Activated T-cell treated with anti-CD3 and anti-CD28 coated beads, Interleukin-2, amount 50 U/mL, for 72 hours (primary cell): ENCODE data around the gene OPTN. TPM values are rescaled to one million over a fixed set of nuclear protein-coding genes. Genes with fewer than 3 reads are reported as not detected.
A peak's percentile ranks its signal among the peaks of the same experiment; 100 is the strongest.
"Not testable (repeated sequence)": the region's sequence is repeated elsewhere in the genome, so short reads cannot be mapped to it uniquely, and the experiment has no call there.

Experiments
- ATAC-seq, 2 donors: fragments of 150-1000 bp; cut with Tn5 transposase; replicated peaks in 1 of 2; 2 replicates each; pipeline ENCODE4 v1.10.0; 2021; ENCODE audit warnings: moderate library complexity in 2 of 2, mild to moderate bottlenecking in 1 of 2
- DNase-seq, 2 donors: peaks; one replicate each; pipeline ENCODE4 v3.0.0; 2021 to 2022; ENCODE audit warnings: mixed read lengths in 1 of 2
- H3K27ac Mint-ChIP-seq: one replicate; pipeline ENCODE4 v1.8.0; 2022; ENCODE audit warnings: mild to moderate bottlenecking, moderate library complexity, mixed read lengths
- H3K27me3 Mint-ChIP-seq: one replicate; pipeline ENCODE4 v1.8.0; 2022; ENCODE audit warnings: low read depth, mixed read lengths
- H3K36me3 Mint-ChIP-seq, 2 donors: one replicate each; pipeline ENCODE4 v1.8.0; 2022; ENCODE audit warnings: mixed read lengths in 2 of 2, mild to moderate bottlenecking in 1 of 2; ENCODE audit not compliant: insufficient read depth in 2 of 2
- H3K4me1 Mint-ChIP-seq: one replicate; pipeline ENCODE4 v1.8.0; 2022; ENCODE audit warnings: low read depth, mixed read lengths
- H3K4me3 Mint-ChIP-seq, 2 donors: one replicate each; pipeline ENCODE4 v1.8.0; 2022; ENCODE audit warnings: mild to moderate bottlenecking in 2 of 2, mixed read lengths in 2 of 2, moderate library complexity in 2 of 2
- H3K9me3 Mint-ChIP-seq, 2 donors: one replicate each; pipeline ENCODE4 v1.8.0; 2022; ENCODE audit warnings: mixed read lengths in 2 of 2
- total RNA-seq, 2 donors: library from RNA; stranded (reverse); gene quantifications; one replicate each; pipeline ENCODE4 v1.2.3, GENCODE V29; 2022

Gene OPTN
- total RNA-seq: 100 to 1,000 TPM in 1 of 2 donors, 10 to 100 TPM in 1; 69.8 to 121 TPM

- Mint-ChIP-seq H3K4me3 (peak within 1 kb of the TSS; percentile 95), H3K27me3 (no peaks in the 10 kb centered on the region), H3K36me3 (peaks cover 0 to 3% of the 10 kb centered on the region in 2 donors), H3K9me3 (no peaks in the 10 kb centered on the region), H3K4me1 (peaks cover 44% of the 10 kb centered on the region), H3K27ac (peak within 1 kb of the TSS; percentile 94)
- peak; percentile 82 to 83 for DNase-seq
- ATAC-seq: peak; percentile 83 to 86
Measured at GRCh38 chr10:13099666-13100348, at the start of gene OPTN. TSS of gene OPTN (plus strand) at chr10:13100163. CDS start at chr10:13109123, 8,960 bp downstream.

- Mint-ChIP-seq H3K9me3 (no peaks in the 10 kb centered on the region), H3K36me3 (no peaks in the 10 kb centered on the region), H3K27me3 (peaks cover 26% of the 10 kb centered on the region), H3K27ac (no peak overlapping the region), H3K4me1 (no peaks in the 10 kb centered on the region), H3K4me3 (no peak overlapping the region)
- ATAC-seq (no peak), DNase-seq (no peak)
Measured at GRCh38 chr10:13051126-13051694, 48.8 kb upstream of the OPTN start.

GRCh38 chr10:13053208-13053607, 46.8 kb upstream of the OPTN start:
- H3K27ac Mint-ChIP-seq, H3K36me3 Mint-ChIP-seq, H3K9me3 Mint-ChIP-seq, H3K4me1 Mint-ChIP-seq, H3K4me3 Mint-ChIP-seq, ATAC-seq, DNase-seq: not testable (repeated sequence)
- H3K27me3 Mint-ChIP-seq: peaks cover 28% of the 10 kb centered on the region

- ATAC-seq (no peak), DNase-seq (no peak)
- Mint-ChIP-seq H3K4me3 (no peak overlapping the region), H3K4me1 (no peaks in the 10 kb centered on the region), H3K36me3 (no peaks in the 10 kb centered on the region), H3K9me3 (no peaks in the 10 kb centered on the region), H3K27ac (no peak overlapping the region), H3K27me3 (peaks cover 27% of the 10 kb centered on the region)
Measured at GRCh38 chr10:13053794-13054462, 46.0 kb upstream of the OPTN start.

- Mint-ChIP-seq H3K4me1 (no peaks in the 10 kb centered on the region), H3K4me3 (no peak overlapping the region), H3K27ac (no peak overlapping the region), H3K27me3 (peaks cover 18% of the 10 kb centered on the region), H3K36me3 (no peaks in the 10 kb centered on the region), H3K9me3 (no peaks in the 10 kb centered on the region)
- no peak for ATAC-seq
- DNase-seq: no peak
Measured at GRCh38 chr10:13054844-13055243, 45.1 kb upstream of the OPTN start.

- Mint-ChIP-seq H3K4me3 (no peak overlapping the region), H3K27me3 (peaks cover 13% of the 10 kb centered on the region), H3K9me3 (no peaks in the 10 kb centered on the region), H3K4me1 (no peaks in the 10 kb centered on the region), H3K27ac (no peak overlapping the region), H3K36me3 (peaks cover 0 to 2% of the 10 kb centered on the region in 2 donors)
- no peak for ATAC-seq
- DNase-seq: no peak
Measured at GRCh38 chr10:13056456-13057077, 43.4 kb upstream of the OPTN start.

- Mint-ChIP-seq H3K27me3 (peaks cover 25% of the 10 kb centered on the region), H3K36me3 (peaks cover 0 to 4% of the 10 kb centered on the region in 2 donors), H3K4me3 (no peak overlapping the region), H3K4me1 (no peaks in the 10 kb centered on the region), H3K9me3 (peaks cover 2 to 3% of the 10 kb centered on the region in 2 donors), H3K27ac (no peak overlapping the region)
- DNase-seq: no peak
- ATAC-seq: peak in 1 of 2 donors; percentile 63
Measured at GRCh38 chr10:13062803-13063202, 37.2 kb upstream of the OPTN start.

GRCh38 chr10:13066527-13066926, 33.4 kb upstream of the OPTN start:
- H3K36me3 Mint-ChIP-seq: peaks cover 0 to 2% of the 10 kb centered on the region in 2 donors
- no peak overlapping the region for H3K4me3 Mint-ChIP-seq
- peaks cover 2 to 3% of the 10 kb centered on the region in 2 donors for H3K9me3 Mint-ChIP-seq
- no peak overlapping the region for H3K27ac Mint-ChIP-seq
- DNase-seq: no peak
- H3K27me3 Mint-ChIP-seq: peaks cover 25% of the 10 kb centered on the region
- ATAC-seq: no peak
- no peaks in the 10 kb centered on the region for H3K4me1 Mint-ChIP-seq

GRCh38 chr10:13067431-13067830, 32.5 kb upstream of the OPTN start:
- H3K27ac Mint-ChIP-seq: no peak overlapping the region
- H3K36me3 Mint-ChIP-seq: peaks cover 0 to 2% of the 10 kb centered on the region in 2 donors
- no peaks in the 10 kb centered on the region for H3K4me1 Mint-ChIP-seq
- DNase-seq (no peak), ATAC-seq (no peak)
- H3K4me3 Mint-ChIP-seq: no peak overlapping the region
- peaks cover 25% of the 10 kb centered on the region for H3K27me3 Mint-ChIP-seq
- H3K9me3 Mint-ChIP-seq: peaks cover 2 to 3% of the 10 kb centered on the region in 2 donors

GRCh38 chr10:13068071-13068470, 31.9 kb upstream of the OPTN start:
- peaks cover 24% of the 10 kb centered on the region for H3K27me3 Mint-ChIP-seq

GRCh38 chr10:13068484-13068883, 31.5 kb upstream of the OPTN start:
- Mint-ChIP-seq H3K4me1 (no peaks in the 10 kb centered on the region), H3K27ac (no peak overlapping the region), H3K4me3 (no peak overlapping the region), H3K36me3 (no peaks in the 10 kb centered on the region), H3K27me3 (peaks cover 20% of the 10 kb centered on the region), H3K9me3 (no peaks in the 10 kb centered on the region)
- no peak for DNase-seq
- ATAC-seq: no peak

More at GRCh38 chr10:13068071-13068470, 31.9 kb upstream of the OPTN start:
- Mint-ChIP-seq H3K4me3 (no peak overlapping the region), H3K4me1 (no peaks in the 10 kb centered on the region), H3K9me3 (peaks cover 2 to 3% of the 10 kb centered on the region in 2 donors), H3K27ac (no peak overlapping the region), H3K36me3 (peaks cover 0 to 2% of the 10 kb centered on the region in 2 donors)
- DNase-seq (no peak), ATAC-seq (no peak)

GRCh38 chr10:13072339-13072738, 27.6 kb upstream of the OPTN start:
- Mint-ChIP-seq H3K27me3 (peaks cover 30% of the 10 kb centered on the region), H3K27ac (no peak overlapping the region), H3K4me1 (peaks cover 7% of the 10 kb centered on the region), H3K4me3 (no peak overlapping the region), H3K9me3 (no peaks in the 10 kb centered on the region), H3K36me3 (peaks cover 1 to 2% of the 10 kb centered on the region in 2 donors)
- ATAC-seq (no peak), DNase-seq (no peak)
